ENCODE data around the gene LAMA2. TPM values are rescaled to one million over a fixed set of nuclear protein-coding genes. Genes with fewer than 3 reads are reported as not detected.
A peak's percentile ranks its signal among the peaks of the same experiment; 100 is the strongest.

LAMA2 gene
- total RNA-seq, 4 donors from 2014 or later, result 115 to 153 (median 134) TPM

GRCh38 chr6:129055796-129056195 is 172.9 kb downstream of the LAMA2 start:
- 64% methylated on average over 3 of the region's 3 CpGs for whole genome bisulfite sequencing
- H3K27me3 ChIP-seq, result no peaks in the 10 kb centered on the region

DNA sequence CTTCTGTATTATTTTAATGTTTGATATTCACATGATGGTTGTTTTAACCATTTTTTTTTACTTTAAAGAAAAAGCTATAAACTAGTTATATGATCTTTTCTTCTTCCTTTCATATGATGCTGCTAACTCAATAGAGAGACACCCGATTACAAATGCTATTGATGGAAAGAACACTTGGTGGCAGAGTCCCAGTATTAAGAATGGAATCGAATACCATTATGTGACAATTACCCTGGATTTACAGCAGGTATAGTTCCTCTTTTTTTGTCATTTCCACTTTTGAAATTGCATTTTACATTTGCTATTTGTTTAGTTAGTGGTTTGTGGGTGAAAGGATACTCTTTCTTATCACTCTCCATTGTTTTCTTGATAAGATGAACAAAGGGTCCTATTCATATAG is 176.7 kb downstream of the LAMA2 start:
- Histone ChIP-seq H3K4me3 (no peak overlapping the region), H3K27me3 (no peaks in the 10 kb centered on the region), H3K27ac (replicated peaks in 1 of 4) (no peak overlapping the region), H3K36me3 (peaks cover 0 to 37% (median 5%) of the 10 kb centered on the region in 4 donors), H3K9me3 (no peaks in the 10 kb centered on the region), H3K4me1 (no peaks in the 10 kb centered on the region)
- intact Hi-C loops (cut with DNase I), result no loop called here
- WGBS, result 73% methylated on average over 2 of the region's 2 CpGs
- TF ChIP-seq EP300 (IDR thresholded peaks at IDR 0.05) (no peak), POLR2A (IDR thresholded peaks at IDR 0.05; ENCODE audit: low read depth) (no peak), POLR2AphosphoS5 (IDR thresholded peaks at IDR 0.05) (no peak)
- no peak for DNase-seq (ENCODE audit: extremely low spot score)

More at GRCh38 chr6:129055796-129056195, 172.9 kb downstream of the LAMA2 start:
- Histone ChIP-seq H3K4me1 (no peaks in the 10 kb centered on the region), H3K27ac (replicated peaks in 1 of 4) (no peak overlapping the region), H3K9me3 (no peaks in the 10 kb centered on the region), H3K36me3 (peaks cover 0 to 37% (median 7%) of the 10 kb centered on the region in 4 donors), H3K4me3 (no peak overlapping the region)
- no peak for TF ChIP-seq CTCF (IDR thresholded peaks at IDR 0.05)
- no peak for TF ChIP-seq EP300 (IDR thresholded peaks at IDR 0.05)
- TF ChIP-seq POLR2AphosphoS5 (IDR thresholded peaks at IDR 0.05), result no peak
- TF ChIP-seq POLR2A (IDR thresholded peaks at IDR 0.05; ENCODE audit: low read depth), result no peak
- intact Hi-C loops (cut with DNase I), result no loop called here
- no peak for DNase-seq (ENCODE audit: extremely low spot score)

GRCh38 chr6:129069006-129069405 is 186.1 kb downstream of the LAMA2 start:
- Histone ChIP-seq H3K4me1 (peaks cover 0 to 12% (median 0%) of the 10 kb centered on the region in 4 donors), H3K27me3 (no peaks in the 10 kb centered on the region), H3K36me3 (peaks cover 0 to 20% (median 0%) of the 10 kb centered on the region in 4 donors), H3K27ac (replicated peaks in 1 of 4) (peak overlapping the region in 1 of 4 donors; percentile 47), H3K4me3 (no peak overlapping the region), H3K9me3 (peaks cover 0 to 7% (median 1%) of the 10 kb centered on the region in 4 donors)
- no peak for DNase-seq (ENCODE audit: extremely low spot score)
- intact Hi-C loops (cut with DNase I), result no loop called here
- TF ChIP-seq POLR2AphosphoS5 (IDR thresholded peaks at IDR 0.05) (no peak), POLR2A (IDR thresholded peaks at IDR 0.05; ENCODE audit: low read depth) (no peak), EP300 (IDR thresholded peaks at IDR 0.05) (no peak), CTCF (IDR thresholded peaks at IDR 0.05) (no peak)

GRCh38 chr6:129073051-129073450 is 190.1 kb downstream of the LAMA2 start:
- 96% methylated on average over 2 of the region's 2 CpGs for WGBS
- intact Hi-C loops (cut with DNase I), result no loop called here

More at GRCh38 chr6:129073051-129073450, 190.1 kb downstream of the LAMA2 start:
- no peaks in the 10 kb centered on the region for H3K9me3 ChIP-seq
- H3K4me3 ChIP-seq, result no peak overlapping the region
- peaks cover 0 to 20% (median 0%) of the 10 kb centered on the region in 4 donors for H3K4me1 ChIP-seq
- no peaks in the 10 kb centered on the region for H3K36me3 ChIP-seq
- DNase-seq (ENCODE audit: extremely low spot score), result no peak
- no peaks in the 10 kb centered on the region for H3K27me3 ChIP-seq
- no peak for TF ChIP-seq EP300 (IDR thresholded peaks at IDR 0.05)
- no peak for TF ChIP-seq CTCF (IDR thresholded peaks at IDR 0.05)
- no peak for TF ChIP-seq POLR2A (IDR thresholded peaks at IDR 0.05; ENCODE audit: low read depth)
- TF ChIP-seq POLR2AphosphoS5 (IDR thresholded peaks at IDR 0.05), result no peak
- peak overlapping the region in 1 of 4 donors; percentile 26 for H3K27ac ChIP-seq (replicated peaks in 1 of 4)
